Mesenchymal stem cell (in vitro differentiated cells and primary cell): ENCODE results near the gene PRSS21.

Experiments
- DNase-seq: peaks from one replicate; pipeline ENCODE4 v3.0.0-alpha.2; 2013
- H2AFZ ChIP-seq: one replicate; pipeline ENCODE4 v1.6.1; 2013; ENCODE audit warnings: low read depth, mild to moderate bottlenecking, control low read depth, inconsistent platforms, low read length, moderate library complexity
- H2AK5ac ChIP-seq: 2 replicates; pipeline ENCODE4 v1.6.1; 2013; ENCODE audit warnings: low read length, moderate library complexity, mild to moderate bottlenecking, inconsistent platforms; ENCODE audit not compliant: severe bottlenecking
- H2BK120ac ChIP-seq: one replicate; pipeline ENCODE4 v1.6.1; 2013; ENCODE audit warnings: low read depth, mild to moderate bottlenecking, inconsistent platforms, low read length, moderate library complexity
- H2BK12ac ChIP-seq, 2 experiments: one replicate each; pipeline ENCODE4 v1.6.1; 2013; ENCODE audit warnings: inconsistent platforms in 2 of 2, low read length in 2 of 2, mild to moderate bottlenecking in 2 of 2, moderate library complexity in 2 of 2, control low read depth in 1 of 2
- H2BK15ac ChIP-seq: one replicate; pipeline ENCODE4 v1.6.1; 2013; ENCODE audit warnings: mild to moderate bottlenecking, low read depth, inconsistent platforms; ENCODE audit not compliant: poor library complexity, severe bottlenecking
- H2BK5ac ChIP-seq: 2 replicates; pipeline ENCODE4 v1.6.1; 2013; ENCODE audit warnings: low read depth, mild to moderate bottlenecking, low read length, control low read depth, inconsistent platforms; ENCODE audit not compliant: poor library complexity, severe bottlenecking
- H3K14ac ChIP-seq, 2 experiments: one replicate each; pipeline ENCODE4 v1.6.1; 2013; ENCODE audit warnings: inconsistent platforms in 2 of 2, low read length in 2 of 2, control low read depth in 1 of 2, mild to moderate bottlenecking in 1 of 2, moderate library complexity in 1 of 2
- H3K18ac ChIP-seq, 2 experiments: one replicate each; pipeline ENCODE4 v1.6.1; 2013; ENCODE audit warnings: inconsistent platforms in 2 of 2, low read length in 2 of 2, control low read depth in 1 of 2, low read depth in 1 of 2, mild to moderate bottlenecking in 1 of 2
- H3K23ac ChIP-seq, 2 experiments: one replicate each; pipeline ENCODE4 v1.6.1; 2013; ENCODE audit warnings: inconsistent platforms in 2 of 2, low read length in 2 of 2, mild to moderate bottlenecking in 2 of 2, moderate library complexity in 2 of 2, control low read depth in 1 of 2
- H3K27ac ChIP-seq: 2 replicates; pipeline ENCODE4 v1.5.1; 2013; ENCODE audit warnings: mild to moderate bottlenecking, moderate library complexity, low read length, control low read depth, inconsistent platforms; ENCODE audit not compliant: poor library complexity, severe bottlenecking
- H3K27me3 ChIP-seq, 2 experiments: 2 replicates each; pipeline versions ENCODE4 v1.6.1 to v1.7.0; 2013; ENCODE audit warnings: low read length in 2 of 2, mild to moderate bottlenecking in 2 of 2, moderate library complexity in 2 of 2, control low read depth in 1 of 2, inconsistent platforms in 1 of 2; ENCODE audit not compliant: control insufficient read depth in 1 of 2, insufficient read depth in 1 of 2
- H3K36me3 ChIP-seq, 2 experiments: 2 replicates each; pipeline versions ENCODE4 v1.6.1 to v1.7.0; 2013; ENCODE audit warnings: low read length in 2 of 2, control low read depth in 1 of 2, inconsistent platforms in 1 of 2, low read depth in 1 of 2, mild to moderate bottlenecking in 1 of 2; ENCODE audit not compliant: insufficient read depth in 2 of 2, control insufficient read depth in 1 of 2
- H3K4ac ChIP-seq, 2 experiments: one replicate each; pipeline ENCODE4 v1.6.1; 2013; ENCODE audit warnings: inconsistent platforms in 2 of 2, low read length in 2 of 2, mild to moderate bottlenecking in 2 of 2, moderate library complexity in 2 of 2, control low read depth in 1 of 2, low read depth in 1 of 2
- H3K4me1 ChIP-seq: 2 replicates; pipeline ENCODE4 v1.6.1; 2013; ENCODE audit warnings: low read depth, low read length, control low read depth; ENCODE audit not compliant: control insufficient read depth, insufficient read depth
- H3K4me2 ChIP-seq: 2 replicates; pipeline ENCODE4 v1.6.1; 2013; ENCODE audit warnings: low read length, mild to moderate bottlenecking, inconsistent platforms; ENCODE audit not compliant: poor library complexity, severe bottlenecking
- H3K4me3 ChIP-seq, 2 experiments: 2 replicates each; pipeline versions ENCODE4 v1.5.1 to v1.7.0; 2013; ENCODE audit warnings: low read length in 2 of 2, mild to moderate bottlenecking in 2 of 2, control low read depth in 1 of 2, low read depth in 1 of 2; ENCODE audit not compliant: insufficient read depth in 1 of 2
- H3K79me1 ChIP-seq: replicated peaks from 2 replicates; pipeline ENCODE4 v1.6.1; 2013; ENCODE audit warnings: mild to moderate bottlenecking, control low read depth, low read length, inconsistent platforms; ENCODE audit not compliant: poor library complexity, severe bottlenecking
- H3K9ac ChIP-seq: 2 replicates; pipeline ENCODE4 v1.7.0; 2013; ENCODE audit warnings: mild to moderate bottlenecking, low read length, moderate library complexity
- H3K9me3 ChIP-seq: 2 replicates; pipeline ENCODE4 v1.7.0; 2013; ENCODE audit warnings: mild to moderate bottlenecking, low read length; ENCODE audit not compliant: control insufficient read depth
- H4K8ac ChIP-seq: one replicate; pipeline ENCODE4 v1.6.1; 2013; ENCODE audit warnings: inconsistent platforms, mild to moderate bottlenecking, low read length, moderate library complexity
- H4K91ac ChIP-seq: one replicate; pipeline ENCODE4 v1.6.1; 2013; ENCODE audit warnings: mild to moderate bottlenecking, low read length, inconsistent platforms
- whole genome bisulfite sequencing: methylation state at CpG from one replicate; pipeline ENCODE4 v1.1.7; 2013; ENCODE audit warnings: mixed read lengths; 5-methylcytosine and 5-hydroxymethylcytosine counted together

The PRSS21 gene

DNA sequence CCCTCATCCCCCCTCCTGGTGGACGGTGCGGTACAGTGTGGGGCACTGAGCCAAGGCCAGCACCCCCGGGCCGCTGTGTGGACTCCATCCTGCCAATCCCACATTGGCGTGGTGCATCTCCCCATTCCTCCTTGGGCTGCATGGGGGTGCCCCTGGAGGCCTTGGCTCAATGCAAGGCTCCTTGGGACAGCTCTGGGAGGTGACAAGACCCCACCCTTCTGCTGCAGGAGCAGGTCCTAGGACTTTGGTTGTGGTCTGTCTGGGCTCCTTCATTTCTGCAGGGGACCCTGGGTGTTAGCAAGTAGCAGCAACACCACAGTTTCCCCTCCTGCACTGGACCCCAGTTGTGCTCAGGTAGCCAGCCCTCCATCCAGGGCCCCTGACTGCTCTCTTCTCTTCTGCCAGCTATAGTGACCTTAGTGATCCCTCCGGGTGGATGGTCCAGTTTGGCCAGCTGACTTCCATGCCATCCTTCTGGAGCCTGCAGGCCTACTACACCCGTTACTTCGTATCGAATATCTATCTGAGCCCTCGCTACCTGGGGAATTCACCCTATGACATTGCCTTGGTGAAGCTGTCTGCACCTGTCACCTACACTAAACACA is 1.3 kb downstream of the PRSS21 start:
- no peak overlapping the region for H2BK15ac ChIP-seq
- H3K4me1 ChIP-seq, result no peaks in the 10 kb centered on the region
- H2BK5ac ChIP-seq, result no peak overlapping the region
- H2BK12ac ChIP-seq, result no peak overlapping the region
- no peak overlapping the region for H2BK120ac ChIP-seq
- no peak for DNase-seq
- H3K27me3 ChIP-seq, result peaks cover 32 to 87% of the 10 kb centered on the region in 2 experiments
- peak overlapping the region; percentile 7 for H4K8ac ChIP-seq
- H2AK5ac ChIP-seq, result no peak overlapping the region
- H3K18ac ChIP-seq, result no peak overlapping the region
- 92% methylated on average over 10 of the region's 10 CpGs for WGBS
- H3K23ac ChIP-seq, result no peak overlapping the region
- H3K4me2 ChIP-seq, result no peak overlapping the region
- no peak overlapping the region for H3K4ac ChIP-seq
- H3K27ac ChIP-seq, result no peak overlapping the region
- H3K14ac ChIP-seq, result no peak overlapping the region
- H3K9me3 ChIP-seq, result no peaks in the 10 kb centered on the region
- no peaks in the 10 kb centered on the region for H3K79me1 ChIP-seq
- H2AFZ ChIP-seq, result no peak overlapping the region
- no peak overlapping the region for H4K91ac ChIP-seq
- H3K36me3 ChIP-seq, result peaks cover 0 to 2% of the 10 kb centered on the region in 2 experiments
- no peak overlapping the region for H3K4me3 ChIP-seq
- H3K9ac ChIP-seq, result no peak overlapping the region

DNA sequence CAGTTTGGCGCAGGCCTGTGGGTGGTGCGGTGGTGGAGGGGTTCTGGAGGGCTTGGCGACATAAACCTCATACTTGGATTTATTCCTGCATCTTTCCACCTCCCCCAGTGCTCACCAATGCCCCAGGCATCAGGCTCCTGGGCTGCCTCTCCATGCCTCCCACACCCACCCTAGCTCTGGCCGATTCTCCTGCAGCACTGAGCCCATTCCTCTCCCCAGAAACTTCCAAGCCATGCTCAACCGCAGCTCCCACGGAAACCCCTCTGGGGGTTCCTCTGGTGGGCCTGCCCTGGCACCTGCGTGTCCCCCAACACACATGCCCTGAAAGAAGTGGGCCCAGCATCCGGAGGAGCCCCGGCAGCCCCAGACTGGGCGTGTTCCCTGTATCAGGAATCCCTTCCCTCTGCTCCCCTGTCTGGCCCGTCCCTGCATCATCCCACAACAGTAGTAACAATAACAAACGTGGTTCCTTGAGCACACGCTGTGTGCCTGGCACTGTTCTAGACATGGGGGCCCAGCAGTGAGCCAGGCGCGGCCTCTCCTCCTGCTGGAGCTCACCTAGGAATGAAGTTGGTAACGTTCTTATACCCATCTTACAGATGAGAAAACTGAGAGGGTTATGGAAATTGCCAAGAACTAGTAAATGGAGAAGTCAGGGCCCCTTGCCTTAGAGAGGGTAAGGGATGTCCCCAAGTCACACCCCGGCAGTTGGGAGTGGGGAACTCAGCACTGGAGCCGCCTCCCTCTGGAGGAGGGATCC is 2.3 kb downstream of the PRSS21 start:
- Histone ChIP-seq H3K9me3 (no peaks in the 10 kb centered on the region), H3K4me1 (no peaks in the 10 kb centered on the region), H2AK5ac (no peak overlapping the region), H3K4me2 (no peak overlapping the region), H2BK5ac (no peak overlapping the region), H4K8ac (no peak overlapping the region), H3K9ac (no peak overlapping the region), H2BK15ac (no peak overlapping the region), H3K27ac (no peak overlapping the region), H3K4ac (no peak overlapping the region), H2BK12ac (peak overlapping the region in 1 of 2 experiments; percentile 11), H3K18ac (no peak overlapping the region), H4K91ac (no peak overlapping the region), H3K79me1 (no peaks in the 10 kb centered on the region), H3K36me3 (peaks cover 0 to 2% of the 10 kb centered on the region in 2 experiments), H3K4me3 (no peak overlapping the region), H3K23ac (no peak overlapping the region), H2AFZ (no peak overlapping the region), H2BK120ac (no peak overlapping the region), H3K27me3 (peaks cover 32 to 82% of the 10 kb centered on the region in 2 experiments), H3K14ac (no peak overlapping the region)
- WGBS, result 82% methylated on average over 15 of the region's 18 CpGs
- DNase-seq, result no peak

DNA sequence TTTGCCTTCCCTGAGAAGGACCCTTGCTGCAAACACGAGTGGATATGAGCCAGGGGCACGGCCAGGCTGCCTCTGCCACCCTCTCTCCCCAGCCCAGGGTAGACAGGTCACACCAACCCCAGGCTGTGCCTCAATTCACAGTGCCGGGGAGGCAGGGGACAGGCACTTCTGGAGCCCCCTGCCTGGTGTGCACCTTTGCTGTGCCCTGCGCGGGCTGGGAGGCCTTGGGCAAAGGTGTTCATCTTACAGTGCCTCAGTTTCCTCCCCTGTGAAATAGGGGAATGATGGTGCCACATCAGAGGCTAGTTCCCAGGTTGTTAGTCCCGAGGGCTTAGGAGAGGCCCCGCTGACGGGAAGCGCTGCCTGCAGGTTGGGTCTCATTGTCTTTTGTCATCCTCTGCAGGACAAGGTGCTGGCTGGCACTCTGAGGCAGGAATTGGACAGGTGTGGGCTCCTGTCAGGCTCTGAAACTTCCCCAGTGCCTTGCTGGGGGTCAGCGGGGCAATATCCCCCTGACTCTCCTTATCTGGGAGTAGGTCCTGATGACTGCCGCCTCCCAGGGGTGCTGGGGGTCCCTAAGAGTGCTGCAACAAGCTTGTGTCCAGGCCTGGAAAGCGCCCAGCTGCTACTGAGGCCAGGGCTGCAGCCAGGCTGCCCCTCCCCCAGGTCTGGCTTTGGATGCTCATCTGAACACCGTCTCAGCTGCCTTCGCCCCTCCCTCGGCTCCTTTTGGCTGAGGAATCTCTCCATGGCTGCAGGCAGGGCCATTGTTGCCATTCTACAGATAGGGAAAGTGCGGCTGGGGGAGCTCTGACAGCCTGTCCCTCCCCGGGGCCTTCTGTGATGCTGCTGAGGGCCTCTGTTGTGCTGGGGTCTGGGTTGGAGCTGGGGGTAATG is 3.1 kb downstream of the PRSS21 start:
- Histone ChIP-seq H3K79me1 (no peaks in the 10 kb centered on the region), H3K27me3 (peaks cover 26 to 85% of the 10 kb centered on the region in 2 experiments), H3K23ac (no peak overlapping the region), H2AK5ac (no peak overlapping the region), H2BK15ac (no peak overlapping the region), H3K18ac (no peak overlapping the region), H3K4me3 (no peak overlapping the region), H3K4me2 (no peak overlapping the region), H2AFZ (no peak overlapping the region), H3K4ac (no peak overlapping the region), H3K36me3 (peaks cover 0 to 2% of the 10 kb centered on the region in 2 experiments), H4K91ac (no peak overlapping the region), H2BK5ac (no peak overlapping the region), H3K9ac (no peak overlapping the region), H3K27ac (no peak overlapping the region), H4K8ac (no peak overlapping the region), H3K4me1 (no peaks in the 10 kb centered on the region), H3K14ac (no peak overlapping the region), H3K9me3 (no peaks in the 10 kb centered on the region), H2BK12ac (no peak overlapping the region), H2BK120ac (no peak overlapping the region)
- DNase-seq, result no peak
- 75% methylated on average over 16 of the region's 17 CpGs for WGBS
